PFSK-1 (cell line): ENCODE results near the gene BCL2L1.

ENCODE experiments used
- POLR2AphosphoS5 ChIP-seq: IDR thresholded peaks from 2 replicates; pipeline ENCODE4 v1.6.1; 2012; ENCODE audit warnings: low read depth, mild to moderate bottlenecking, control low read depth, low read length, moderate library complexity
- SIN3A ChIP-seq: IDR thresholded peaks from 2 replicates; pipeline ENCODE4 v1.6.1; 2012; ENCODE audit warnings: mild to moderate bottlenecking, low read length, moderate library complexity, borderline replicate concordance; ENCODE audit not compliant: insufficient read depth
- TF ChIP-seq, protein P1 (sequence below), 2 experiments: IDR thresholded peaks; 2 replicates each; pipeline versions ENCODE4 v1.6.1 to v1.8.0; 2011 to 2012; ENCODE audit warnings: low read depth in 2 of 2, low read length in 2 of 2, control low read depth in 1 of 2, inconsistent platforms in 1 of 2, mild to moderate bottlenecking in 1 of 2, moderate library complexity in 1 of 2; ENCODE audit not compliant: insufficient read depth in 1 of 2

DNA sequence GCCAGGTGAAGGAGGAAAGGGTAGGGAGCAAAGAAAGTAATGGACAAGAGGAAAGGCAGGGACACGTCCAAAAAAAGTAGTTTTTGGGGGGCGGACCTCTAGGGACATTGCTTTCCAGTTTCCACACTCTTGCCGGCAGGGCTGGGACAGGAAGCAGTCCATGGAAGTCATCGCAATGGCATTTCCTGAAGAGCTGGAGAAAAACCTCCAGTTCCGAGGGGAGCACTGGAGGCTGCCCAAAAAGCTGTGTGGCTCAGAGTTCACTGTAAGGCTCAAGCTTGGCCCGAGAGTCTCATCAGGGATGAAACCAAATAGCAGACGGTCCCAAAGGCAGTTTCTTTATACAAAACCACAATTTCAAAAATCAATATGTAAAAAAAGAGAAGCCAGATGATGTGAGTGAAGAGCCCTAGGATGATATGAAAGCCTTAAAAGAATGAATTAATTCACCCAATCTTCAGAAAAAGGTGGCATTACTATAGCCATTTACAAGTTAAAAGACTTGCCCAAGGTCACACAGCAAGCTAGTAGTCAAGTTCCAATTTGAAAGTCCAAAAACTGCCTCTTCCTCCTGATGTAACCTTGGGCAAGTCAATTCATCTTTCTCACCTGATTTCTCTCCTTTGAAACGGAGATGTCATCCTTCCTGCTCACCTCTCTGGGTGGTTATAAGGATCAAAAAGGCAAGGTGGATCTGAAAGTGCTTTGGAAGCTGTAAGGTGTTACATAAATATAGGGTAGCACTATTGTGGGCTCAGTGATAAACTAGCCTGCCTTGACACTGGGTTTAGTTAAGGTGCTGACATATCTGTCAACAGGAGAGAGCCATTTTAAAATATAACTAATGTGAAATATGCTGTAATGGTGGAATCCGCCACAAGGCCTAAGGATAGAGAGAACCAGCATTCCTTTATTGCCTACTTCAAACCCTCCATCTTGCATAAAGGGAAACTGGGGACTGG lies 9.1 kb downstream of the BCL2L1 start:
- TF ChIP-seq, protein P1, sequence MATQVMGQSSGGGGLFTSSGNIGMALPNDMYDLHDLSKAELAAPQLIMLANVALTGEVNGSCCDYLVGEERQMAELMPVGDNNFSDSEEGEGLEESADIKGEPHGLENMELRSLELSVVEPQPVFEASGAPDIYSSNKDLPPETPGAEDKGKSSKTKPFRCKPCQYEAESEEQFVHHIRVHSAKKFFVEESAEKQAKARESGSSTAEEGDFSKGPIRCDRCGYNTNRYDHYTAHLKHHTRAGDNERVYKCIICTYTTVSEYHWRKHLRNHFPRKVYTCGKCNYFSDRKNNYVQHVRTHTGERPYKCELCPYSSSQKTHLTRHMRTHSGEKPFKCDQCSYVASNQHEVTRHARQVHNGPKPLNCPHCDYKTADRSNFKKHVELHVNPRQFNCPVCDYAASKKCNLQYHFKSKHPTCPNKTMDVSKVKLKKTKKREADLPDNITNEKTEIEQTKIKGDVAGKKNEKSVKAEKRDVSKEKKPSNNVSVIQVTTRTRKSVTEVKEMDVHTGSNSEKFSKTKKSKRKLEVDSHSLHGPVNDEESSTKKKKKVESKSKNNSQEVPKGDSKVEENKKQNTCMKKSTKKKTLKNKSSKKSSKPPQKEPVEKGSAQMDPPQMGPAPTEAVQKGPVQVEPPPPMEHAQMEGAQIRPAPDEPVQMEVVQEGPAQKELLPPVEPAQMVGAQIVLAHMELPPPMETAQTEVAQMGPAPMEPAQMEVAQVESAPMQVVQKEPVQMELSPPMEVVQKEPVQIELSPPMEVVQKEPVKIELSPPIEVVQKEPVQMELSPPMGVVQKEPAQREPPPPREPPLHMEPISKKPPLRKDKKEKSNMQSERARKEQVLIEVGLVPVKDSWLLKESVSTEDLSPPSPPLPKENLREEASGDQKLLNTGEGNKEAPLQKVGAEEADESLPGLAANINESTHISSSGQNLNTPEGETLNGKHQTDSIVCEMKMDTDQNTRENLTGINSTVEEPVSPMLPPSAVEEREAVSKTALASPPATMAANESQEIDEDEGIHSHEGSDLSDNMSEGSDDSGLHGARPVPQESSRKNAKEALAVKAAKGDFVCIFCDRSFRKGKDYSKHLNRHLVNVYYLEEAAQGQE (IDR thresholded peaks at IDR 0.05; ENCODE audit: insufficient read depth in 1 of 2, low read depth in 2 of 2, low read length in 2 of 2), result no peak
- TF ChIP-seq POLR2AphosphoS5, result no peak
- TF ChIP-seq SIN3A, result no peak
